Measurements from ENCODE around the gene MRPS25.

The MRPS25 gene

GRCh38 chr3:15038306-15038705 is 26.8 kb downstream of the MRPS25 start:
- no peaks in the 10 kb centered on the region for H3K27me3 ChIP-seq (ENCODE audit: insufficient read depth, low read length, poor library complexity, severe bottlenecking)
- peaks cover 1% of the 10 kb centered on the region for H4K20me1 ChIP-seq (ENCODE audit: insufficient read depth, low read length, poor library complexity, severe bottlenecking)
- H3K79me2 ChIP-seq (ENCODE audit: insufficient read depth, low read length), result no peaks in the 10 kb centered on the region
- peaks cover 94% of the 10 kb centered on the region for H3K36me3 ChIP-seq (ENCODE audit: insufficient read depth, low read length)
- H3K4me1 ChIP-seq (ENCODE audit: insufficient read depth, low read length, poor library complexity, severe bottlenecking), result peaks cover 7% of the 10 kb centered on the region
- H3K9me2 ChIP-seq (replicated peaks; ENCODE audit: low read depth, low read length), result no peaks in the 10 kb centered on the region
- no peak overlapping the region for H3K4me3 ChIP-seq (ENCODE audit: low read length, poor library complexity, severe bottlenecking)
- H2AFZ ChIP-seq (ENCODE audit: low read length), result no peak overlapping the region
- no peak for TF ChIP-seq EZH2phosphoT487 (IDR thresholded peaks at IDR 0.05; ENCODE audit: borderline replicate concordance)
- TF ChIP-seq, protein P1, sequence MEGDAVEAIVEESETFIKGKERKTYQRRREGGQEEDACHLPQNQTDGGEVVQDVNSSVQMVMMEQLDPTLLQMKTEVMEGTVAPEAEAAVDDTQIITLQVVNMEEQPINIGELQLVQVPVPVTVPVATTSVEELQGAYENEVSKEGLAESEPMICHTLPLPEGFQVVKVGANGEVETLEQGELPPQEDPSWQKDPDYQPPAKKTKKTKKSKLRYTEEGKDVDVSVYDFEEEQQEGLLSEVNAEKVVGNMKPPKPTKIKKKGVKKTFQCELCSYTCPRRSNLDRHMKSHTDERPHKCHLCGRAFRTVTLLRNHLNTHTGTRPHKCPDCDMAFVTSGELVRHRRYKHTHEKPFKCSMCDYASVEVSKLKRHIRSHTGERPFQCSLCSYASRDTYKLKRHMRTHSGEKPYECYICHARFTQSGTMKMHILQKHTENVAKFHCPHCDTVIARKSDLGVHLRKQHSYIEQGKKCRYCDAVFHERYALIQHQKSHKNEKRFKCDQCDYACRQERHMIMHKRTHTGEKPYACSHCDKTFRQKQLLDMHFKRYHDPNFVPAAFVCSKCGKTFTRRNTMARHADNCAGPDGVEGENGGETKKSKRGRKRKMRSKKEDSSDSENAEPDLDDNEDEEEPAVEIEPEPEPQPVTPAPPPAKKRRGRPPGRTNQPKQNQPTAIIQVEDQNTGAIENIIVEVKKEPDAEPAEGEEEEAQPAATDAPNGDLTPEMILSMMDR (conservative IDR thresholded peaks at IDR 0.05; ENCODE audit: low read length), result no peak
- no peaks in the 10 kb centered on the region for H3K9me3 ChIP-seq (ENCODE audit: insufficient read depth, low read depth, low read length)
- H3K9ac ChIP-seq (ENCODE audit: low read depth, low read length, poor library complexity, severe bottlenecking), result no peak overlapping the region
- H3F3A ChIP-seq (ENCODE audit: low read depth), result no peaks in the 10 kb centered on the region
- H3K4me2 ChIP-seq (ENCODE audit: low read depth, low read length, poor library complexity, severe bottlenecking), result no peak overlapping the region

GRCh38 chr3:15033103-15033502 is 32.0 kb downstream of the MRPS25 start:
- Histone ChIP-seq H2AFZ (ENCODE audit: low read length) (no peak overlapping the region), H3K4me2 (ENCODE audit: low read depth, low read length, poor library complexity, severe bottlenecking) (no peak overlapping the region), H3K9me3 (ENCODE audit: insufficient read depth, low read depth, low read length) (no peaks in the 10 kb centered on the region), H3K4me3 (ENCODE audit: low read length, poor library complexity, severe bottlenecking) (no peak overlapping the region), H3K9ac (ENCODE audit: low read depth, low read length, poor library complexity, severe bottlenecking) (no peak overlapping the region), H3K9me2 (replicated peaks; ENCODE audit: low read depth, low read length) (no peaks in the 10 kb centered on the region), H3K4me1 (ENCODE audit: insufficient read depth, low read length, poor library complexity, severe bottlenecking) (no peaks in the 10 kb centered on the region), H3K27me3 (ENCODE audit: insufficient read depth, low read length, poor library complexity, severe bottlenecking) (no peaks in the 10 kb centered on the region), H3K36me3 (ENCODE audit: insufficient read depth, low read length) (peaks cover 94% of the 10 kb centered on the region), H4K20me1 (ENCODE audit: insufficient read depth, low read length, poor library complexity, severe bottlenecking) (no peaks in the 10 kb centered on the region), H3K79me2 (ENCODE audit: insufficient read depth, low read length) (no peaks in the 10 kb centered on the region), H3F3A (ENCODE audit: low read depth) (no peaks in the 10 kb centered on the region)
- TF ChIP-seq, protein P1 (conservative IDR thresholded peaks at IDR 0.05; ENCODE audit: low read length), result no peak
- no peak for TF ChIP-seq EZH2phosphoT487 (IDR thresholded peaks at IDR 0.05; ENCODE audit: borderline replicate concordance)

GRCh38 chr3:15032650-15033049 is 32.5 kb downstream of the MRPS25 start:
- Histone ChIP-seq H3K9ac (ENCODE audit: low read depth, low read length, poor library complexity, severe bottlenecking) (no peak overlapping the region), H2AFZ (ENCODE audit: low read length) (no peak overlapping the region), H3K4me2 (ENCODE audit: low read depth, low read length, poor library complexity, severe bottlenecking) (no peak overlapping the region), H3F3A (ENCODE audit: low read depth) (no peaks in the 10 kb centered on the region), H4K20me1 (ENCODE audit: insufficient read depth, low read length, poor library complexity, severe bottlenecking) (no peaks in the 10 kb centered on the region), H3K9me3 (ENCODE audit: insufficient read depth, low read depth, low read length) (no peaks in the 10 kb centered on the region), H3K36me3 (ENCODE audit: insufficient read depth, low read length) (peaks cover 94% of the 10 kb centered on the region), H3K9me2 (replicated peaks; ENCODE audit: low read depth, low read length) (no peaks in the 10 kb centered on the region), H3K4me1 (ENCODE audit: insufficient read depth, low read length, poor library complexity, severe bottlenecking) (no peaks in the 10 kb centered on the region), H3K79me2 (ENCODE audit: insufficient read depth, low read length) (no peaks in the 10 kb centered on the region), H3K27me3 (ENCODE audit: insufficient read depth, low read length, poor library complexity, severe bottlenecking) (no peaks in the 10 kb centered on the region), H3K4me3 (ENCODE audit: low read length, poor library complexity, severe bottlenecking) (no peak overlapping the region)
- no peak for TF ChIP-seq EZH2phosphoT487 (IDR thresholded peaks at IDR 0.05; ENCODE audit: borderline replicate concordance)
- TF ChIP-seq, protein P1 (conservative IDR thresholded peaks at IDR 0.05; ENCODE audit: low read length), result no peak

Measured in Loucy (cell line).